ENCODE measurements around the gene TMED9. TPM values are rescaled to one million over a fixed set of nuclear protein-coding genes. Genes with fewer than 3 reads are reported as not detected.
A peak's percentile ranks its signal among the peaks of the same experiment; 100 is the strongest.

TMED9 gene
- total RNA-seq, 1 donor from 2014 or later = 216 TPM

DNA sequence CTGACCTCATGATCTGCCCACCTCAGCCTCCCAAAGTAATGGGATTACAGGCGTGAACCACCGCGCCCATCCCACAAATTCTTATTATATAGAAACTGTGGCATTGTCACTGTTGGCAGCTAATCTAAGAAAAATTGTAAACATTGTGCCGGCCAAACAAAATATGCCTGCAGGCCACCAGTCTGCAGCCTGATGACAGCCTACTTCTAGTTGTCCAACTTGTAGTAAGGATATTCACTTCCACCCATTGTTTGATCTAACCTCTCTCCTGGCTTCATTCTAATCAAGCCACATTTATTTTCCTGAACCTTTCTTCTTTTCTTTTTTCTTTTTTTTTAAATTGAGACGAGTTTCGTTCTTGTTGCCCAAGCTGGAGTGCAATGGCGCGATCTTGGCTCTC lies 13.7 kb upstream of the TMED9 start:
- no peak for DNase-seq (ENCODE audit: extremely low spot score, unreplicated experiment)
- no peak overlapping the region for H3K27ac Mint-ChIP-seq (ENCODE audit: unreplicated experiment)
- peaks cover 22% of the 10 kb centered on the region for H3K27me3 Mint-ChIP-seq (ENCODE audit: unreplicated experiment)
- no peaks in the 10 kb centered on the region for H3K4me1 Mint-ChIP-seq (ENCODE audit: unreplicated experiment)
- TF ChIP-seq, protein P1, sequence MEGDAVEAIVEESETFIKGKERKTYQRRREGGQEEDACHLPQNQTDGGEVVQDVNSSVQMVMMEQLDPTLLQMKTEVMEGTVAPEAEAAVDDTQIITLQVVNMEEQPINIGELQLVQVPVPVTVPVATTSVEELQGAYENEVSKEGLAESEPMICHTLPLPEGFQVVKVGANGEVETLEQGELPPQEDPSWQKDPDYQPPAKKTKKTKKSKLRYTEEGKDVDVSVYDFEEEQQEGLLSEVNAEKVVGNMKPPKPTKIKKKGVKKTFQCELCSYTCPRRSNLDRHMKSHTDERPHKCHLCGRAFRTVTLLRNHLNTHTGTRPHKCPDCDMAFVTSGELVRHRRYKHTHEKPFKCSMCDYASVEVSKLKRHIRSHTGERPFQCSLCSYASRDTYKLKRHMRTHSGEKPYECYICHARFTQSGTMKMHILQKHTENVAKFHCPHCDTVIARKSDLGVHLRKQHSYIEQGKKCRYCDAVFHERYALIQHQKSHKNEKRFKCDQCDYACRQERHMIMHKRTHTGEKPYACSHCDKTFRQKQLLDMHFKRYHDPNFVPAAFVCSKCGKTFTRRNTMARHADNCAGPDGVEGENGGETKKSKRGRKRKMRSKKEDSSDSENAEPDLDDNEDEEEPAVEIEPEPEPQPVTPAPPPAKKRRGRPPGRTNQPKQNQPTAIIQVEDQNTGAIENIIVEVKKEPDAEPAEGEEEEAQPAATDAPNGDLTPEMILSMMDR (IDR thresholded peaks at IDR 0.05) = no peak
- H3K4me3 Mint-ChIP-seq (ENCODE audit: unreplicated experiment) = no peak overlapping the region
- no peaks in the 10 kb centered on the region for H3K36me3 Mint-ChIP-seq (ENCODE audit: unreplicated experiment)
- H3K9me3 Mint-ChIP-seq (ENCODE audit: unreplicated experiment) = no peaks in the 10 kb centered on the region

DNA sequence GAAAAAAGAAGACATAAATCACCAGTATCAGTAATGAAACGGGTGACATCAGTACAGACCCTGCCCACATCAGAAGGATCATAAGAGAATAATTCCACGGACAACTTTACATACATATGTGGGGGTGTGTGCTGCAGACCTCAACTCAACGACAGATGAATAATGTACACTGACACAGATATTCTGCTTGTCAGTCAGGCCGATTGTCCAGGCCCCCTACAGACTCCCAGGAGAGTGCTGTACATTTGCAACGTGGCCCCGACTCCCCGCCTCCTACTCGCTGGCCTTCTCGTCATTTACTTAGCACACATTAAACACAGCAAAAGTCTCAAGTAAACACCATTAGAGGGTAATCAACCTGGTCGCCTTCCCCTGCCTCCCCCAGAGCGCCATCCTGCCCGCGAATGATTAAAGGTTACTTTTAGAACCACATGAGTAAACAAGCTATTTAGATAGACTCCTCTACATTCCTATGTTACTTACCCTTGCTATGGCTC lies 3.5 kb upstream of the TMED9 start:
- no peaks in the 10 kb centered on the region for H3K9me3 Mint-ChIP-seq (ENCODE audit: unreplicated experiment)
- peaks cover 56% of the 10 kb centered on the region for H3K27me3 Mint-ChIP-seq (ENCODE audit: unreplicated experiment)
- TF ChIP-seq, protein P1 (IDR thresholded peaks at IDR 0.05) = no peak
- H3K36me3 Mint-ChIP-seq (ENCODE audit: unreplicated experiment) = peaks cover 1% of the 10 kb centered on the region
- no peak overlapping the region for H3K4me3 Mint-ChIP-seq (ENCODE audit: unreplicated experiment)
- H3K27ac Mint-ChIP-seq (ENCODE audit: unreplicated experiment) = no peak overlapping the region
- no peak for DNase-seq (ENCODE audit: extremely low spot score, unreplicated experiment)
- peaks cover 16% of the 10 kb centered on the region for H3K4me1 Mint-ChIP-seq (ENCODE audit: unreplicated experiment)

DNA sequence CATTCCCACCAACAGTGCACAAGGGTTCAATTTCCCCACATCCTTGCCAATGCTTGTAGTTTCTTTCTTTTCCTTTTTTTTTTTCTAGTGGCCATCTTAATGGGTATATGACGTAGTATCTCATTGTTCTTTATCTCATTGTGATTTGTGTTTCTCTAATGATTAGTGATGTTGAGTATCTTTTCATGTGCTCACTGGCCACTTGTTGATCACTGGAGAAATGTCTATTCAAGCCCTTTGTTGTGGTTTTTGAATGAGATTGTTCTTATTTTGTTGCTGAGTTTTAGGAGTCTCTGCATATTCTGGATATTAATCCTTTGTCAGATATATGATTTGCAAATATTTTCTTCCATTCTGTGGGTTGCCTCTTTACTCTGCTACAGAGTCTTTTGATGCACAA lies 1.6 kb upstream of the TMED9 start:
- peaks cover 43% of the 10 kb centered on the region for H3K27me3 Mint-ChIP-seq (ENCODE audit: unreplicated experiment)
- no peaks in the 10 kb centered on the region for H3K9me3 Mint-ChIP-seq (ENCODE audit: unreplicated experiment)
- H3K4me3 Mint-ChIP-seq (ENCODE audit: unreplicated experiment) = no peak overlapping the region
- TF ChIP-seq, protein P1 (IDR thresholded peaks at IDR 0.05) = no peak
- H3K27ac Mint-ChIP-seq (ENCODE audit: unreplicated experiment) = no peak overlapping the region
- peaks cover 15% of the 10 kb centered on the region for H3K36me3 Mint-ChIP-seq (ENCODE audit: unreplicated experiment)
- H3K4me1 Mint-ChIP-seq (ENCODE audit: unreplicated experiment) = peaks cover 17% of the 10 kb centered on the region
- DNase-seq (ENCODE audit: extremely low spot score, unreplicated experiment) = no peak

DNA sequence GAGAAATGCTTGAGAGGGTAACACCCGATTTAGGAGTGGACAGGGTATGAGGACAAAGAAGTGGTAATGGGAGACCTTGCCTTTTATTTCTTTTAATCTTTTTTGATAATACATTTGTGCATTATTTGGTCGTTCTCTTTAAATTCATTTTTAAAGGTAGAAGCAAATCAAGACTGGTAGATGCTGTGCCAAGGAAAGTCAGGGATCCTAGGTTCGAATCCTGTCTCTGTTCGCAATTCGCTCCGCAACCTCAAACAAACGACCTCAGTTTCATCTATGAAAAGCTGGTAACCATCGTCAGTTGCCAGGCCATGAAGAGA lies 353 bp upstream of the TMED9 start:
- Mint-ChIP-seq H3K4me1 (ENCODE audit: unreplicated experiment) (peaks cover 17% of the 10 kb centered on the region), H3K9me3 (ENCODE audit: unreplicated experiment) (no peaks in the 10 kb centered on the region), H3K27ac (ENCODE audit: unreplicated experiment) (no peak overlapping the region), H3K27me3 (ENCODE audit: unreplicated experiment) (peaks cover 33% of the 10 kb centered on the region), H3K4me3 (ENCODE audit: unreplicated experiment) (peak overlapping the region; percentile 100), H3K36me3 (ENCODE audit: unreplicated experiment) (peaks cover 26% of the 10 kb centered on the region)
- no peak for DNase-seq (ENCODE audit: extremely low spot score, unreplicated experiment)
- TF ChIP-seq, protein P1 (IDR thresholded peaks at IDR 0.05) = no peak

DNA sequence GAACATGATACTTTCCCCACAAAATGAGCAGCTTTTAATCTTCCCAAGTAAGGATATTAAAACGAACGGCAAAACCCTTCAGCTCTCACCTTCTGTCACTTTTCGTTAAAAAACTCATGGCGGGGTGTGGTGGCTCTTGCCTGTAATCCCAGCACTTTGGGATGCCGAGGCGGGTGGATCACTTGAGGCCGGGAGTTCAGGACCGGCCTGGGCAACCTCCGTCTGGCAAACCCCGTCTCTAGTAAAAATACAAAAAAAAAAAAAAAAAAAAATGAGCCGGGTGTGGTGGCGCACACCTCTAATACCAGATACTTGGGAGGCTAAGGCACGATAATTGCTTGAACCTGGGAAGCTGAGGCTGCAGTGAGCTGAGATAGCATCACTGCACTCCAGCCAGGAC lies 902 bp downstream of the TMED9 start:
- H3K36me3 Mint-ChIP-seq (ENCODE audit: unreplicated experiment) = peaks cover 28% of the 10 kb centered on the region
- H3K27ac Mint-ChIP-seq (ENCODE audit: unreplicated experiment) = peak overlapping the region; percentile 98
- H3K4me1 Mint-ChIP-seq (ENCODE audit: unreplicated experiment) = peaks cover 17% of the 10 kb centered on the region
- no peaks in the 10 kb centered on the region for H3K9me3 Mint-ChIP-seq (ENCODE audit: unreplicated experiment)
- TF ChIP-seq, protein P1 (IDR thresholded peaks at IDR 0.05) = no peak
- DNase-seq (ENCODE audit: extremely low spot score, unreplicated experiment) = no peak
- peaks cover 29% of the 10 kb centered on the region for H3K27me3 Mint-ChIP-seq (ENCODE audit: unreplicated experiment)
- peak overlapping the region; percentile 100 for H3K4me3 Mint-ChIP-seq (ENCODE audit: unreplicated experiment)
